ENCODE results near the gene JAG2. TPM values are rescaled to one million over a fixed set of nuclear protein-coding genes. Genes with fewer than 3 reads are reported as not detected.
A peak's percentile ranks its signal among the peaks of the same experiment; 100 is the strongest.

Gene JAG2
- total RNA-seq, 1 donor from 2014 or later: 3.8 TPM

DNA sequence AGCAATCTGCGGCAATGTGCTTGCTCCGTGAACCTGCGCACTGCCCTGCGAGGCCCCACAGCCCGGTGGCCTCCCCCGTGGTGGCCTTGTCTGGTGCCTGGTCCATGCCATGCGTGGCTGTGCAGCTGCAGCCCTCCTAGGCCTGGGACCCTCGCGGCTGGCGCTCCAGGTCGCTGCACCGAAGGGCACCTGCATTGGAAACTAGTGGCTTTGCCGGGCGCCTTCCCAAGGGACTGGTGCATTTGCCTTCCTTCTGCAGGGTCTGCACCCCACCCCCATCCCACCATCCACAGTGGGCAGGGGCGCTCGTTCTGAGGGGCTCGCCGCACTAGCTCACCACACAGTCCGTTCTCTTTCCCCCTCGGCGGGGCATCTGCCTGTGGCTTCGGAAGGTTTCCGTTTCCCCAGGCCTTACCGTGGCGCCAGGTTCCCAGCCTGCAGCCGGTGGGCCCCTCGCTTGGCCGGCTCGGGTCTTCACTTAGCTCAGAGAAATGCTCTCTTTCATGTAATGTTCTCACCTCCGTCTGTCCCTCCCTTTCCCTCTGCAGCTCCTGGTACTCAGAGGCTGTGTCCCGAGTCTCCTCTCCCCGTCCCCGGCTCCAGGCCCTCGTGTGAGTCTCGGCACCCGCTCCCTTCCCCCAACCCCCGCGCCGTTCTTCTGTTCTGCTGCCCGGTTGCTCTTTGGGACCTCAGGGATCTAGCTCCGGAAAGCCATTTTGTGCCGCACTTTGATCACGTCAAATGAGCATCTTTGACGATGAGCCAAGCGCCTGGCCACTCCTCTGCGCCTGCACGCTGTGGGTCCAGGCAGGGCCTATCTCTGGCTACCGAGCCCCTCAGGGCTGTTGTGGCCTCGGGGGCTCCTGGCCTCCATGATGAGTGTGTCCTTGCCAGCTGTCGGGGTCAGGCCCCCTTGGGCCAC lies 31.9 kb downstream of the JAG2 start:
- H3K27ac Mint-ChIP-seq: no peak overlapping the region
- TF ChIP-seq, protein P1, sequence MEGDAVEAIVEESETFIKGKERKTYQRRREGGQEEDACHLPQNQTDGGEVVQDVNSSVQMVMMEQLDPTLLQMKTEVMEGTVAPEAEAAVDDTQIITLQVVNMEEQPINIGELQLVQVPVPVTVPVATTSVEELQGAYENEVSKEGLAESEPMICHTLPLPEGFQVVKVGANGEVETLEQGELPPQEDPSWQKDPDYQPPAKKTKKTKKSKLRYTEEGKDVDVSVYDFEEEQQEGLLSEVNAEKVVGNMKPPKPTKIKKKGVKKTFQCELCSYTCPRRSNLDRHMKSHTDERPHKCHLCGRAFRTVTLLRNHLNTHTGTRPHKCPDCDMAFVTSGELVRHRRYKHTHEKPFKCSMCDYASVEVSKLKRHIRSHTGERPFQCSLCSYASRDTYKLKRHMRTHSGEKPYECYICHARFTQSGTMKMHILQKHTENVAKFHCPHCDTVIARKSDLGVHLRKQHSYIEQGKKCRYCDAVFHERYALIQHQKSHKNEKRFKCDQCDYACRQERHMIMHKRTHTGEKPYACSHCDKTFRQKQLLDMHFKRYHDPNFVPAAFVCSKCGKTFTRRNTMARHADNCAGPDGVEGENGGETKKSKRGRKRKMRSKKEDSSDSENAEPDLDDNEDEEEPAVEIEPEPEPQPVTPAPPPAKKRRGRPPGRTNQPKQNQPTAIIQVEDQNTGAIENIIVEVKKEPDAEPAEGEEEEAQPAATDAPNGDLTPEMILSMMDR (IDR thresholded peaks at IDR 0.05; ENCODE audit: unreplicated experiment): no peak
- no peaks in the 10 kb centered on the region for H3K27me3 Mint-ChIP-seq
- no peak for DNase-seq (ENCODE audit: low spot score, unreplicated experiment)
- H3K4me3 Mint-ChIP-seq (ENCODE audit: low read depth): no peak overlapping the region
- peaks cover 7% of the 10 kb centered on the region for H3K9me3 Mint-ChIP-seq (ENCODE audit: low read depth)
- H3K4me1 Mint-ChIP-seq (ENCODE audit: low read depth): peaks cover 7% of the 10 kb centered on the region
- H3K36me3 Mint-ChIP-seq (ENCODE audit: insufficient read depth): peaks cover 6% of the 10 kb centered on the region

DNA sequence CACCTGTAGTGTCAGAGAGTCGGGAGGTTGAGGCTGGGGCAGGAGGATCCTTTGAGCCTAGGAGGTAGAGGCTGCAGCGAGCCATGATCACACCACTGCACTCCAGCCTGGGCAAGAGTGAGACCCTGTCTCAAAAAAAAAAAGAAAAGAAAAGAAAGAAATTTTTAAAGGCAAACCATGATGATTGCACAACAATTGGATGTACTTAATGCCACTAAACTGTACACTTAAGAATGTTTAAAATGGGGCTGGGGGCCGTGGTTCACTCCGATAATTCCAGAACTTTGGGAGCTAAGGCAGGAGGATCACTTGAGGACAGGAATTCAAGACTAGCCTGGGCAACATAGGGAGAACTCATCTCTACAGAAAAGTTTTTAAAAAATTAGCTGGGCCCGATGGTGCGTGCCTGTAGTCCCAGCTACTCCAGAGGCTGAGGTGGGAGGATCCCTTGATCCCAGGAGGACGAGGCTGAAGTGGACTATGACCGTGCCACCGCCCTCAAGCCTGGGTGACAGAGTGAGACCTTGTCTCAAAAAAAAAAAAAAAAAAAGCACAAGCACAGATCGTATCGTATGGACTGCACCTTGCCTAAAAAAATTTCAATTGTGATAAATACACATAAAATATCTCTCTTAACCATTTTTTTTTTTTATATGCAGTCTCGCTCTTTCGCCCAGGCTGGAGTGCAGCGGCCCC lies 32.7 kb downstream of the JAG2 start:
- H3K27me3 Mint-ChIP-seq: no peaks in the 10 kb centered on the region
- H3K9me3 Mint-ChIP-seq (ENCODE audit: low read depth): peaks cover 7% of the 10 kb centered on the region
- peaks cover 6% of the 10 kb centered on the region for H3K36me3 Mint-ChIP-seq (ENCODE audit: insufficient read depth)
- no peak overlapping the region for H3K4me3 Mint-ChIP-seq (ENCODE audit: low read depth)
- H3K27ac Mint-ChIP-seq: no peak overlapping the region
- no peak for DNase-seq (ENCODE audit: low spot score, unreplicated experiment)
- TF ChIP-seq, protein P1 (IDR thresholded peaks at IDR 0.05; ENCODE audit: unreplicated experiment): no peak
- H3K4me1 Mint-ChIP-seq (ENCODE audit: low read depth): peaks cover 7% of the 10 kb centered on the region

DNA sequence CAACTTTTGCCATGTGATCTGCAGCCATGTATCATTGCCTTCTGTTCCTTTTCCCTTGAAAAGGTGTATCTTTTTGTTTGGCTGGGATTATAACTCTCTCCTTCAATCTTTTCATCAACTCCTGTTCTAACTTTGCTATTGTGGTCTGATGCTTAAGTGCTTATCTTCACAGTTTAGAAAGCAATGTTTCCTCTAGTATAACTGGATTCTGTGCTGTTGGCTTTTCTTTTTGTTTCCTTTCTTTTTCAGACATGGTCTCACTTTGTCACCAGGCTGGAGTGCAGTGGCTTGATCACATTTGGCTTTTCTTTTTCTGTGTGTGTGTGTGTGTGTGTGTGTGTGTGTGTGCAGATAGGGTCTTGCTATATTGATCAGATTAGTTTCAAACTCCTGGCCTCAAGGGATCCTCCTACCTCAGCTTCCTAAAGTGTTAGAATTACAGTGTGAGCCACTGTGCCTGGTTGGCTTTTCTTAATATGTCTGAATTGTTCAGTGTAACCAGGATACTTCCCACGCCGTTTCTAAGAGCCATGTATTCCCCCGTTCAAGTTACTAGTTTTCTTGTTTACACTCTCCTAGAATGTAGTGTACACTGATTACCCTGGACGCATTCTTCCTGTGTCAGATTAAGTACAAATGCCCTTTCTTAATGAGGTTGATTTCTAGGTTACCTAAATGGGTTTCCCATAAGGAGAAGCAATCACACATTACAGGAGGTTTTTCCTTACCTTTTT lies 35.5 kb downstream of the JAG2 start:
- no peak for DNase-seq (ENCODE audit: low spot score, unreplicated experiment)
- peak overlapping the region; percentile 62 for H3K27ac Mint-ChIP-seq
- H3K36me3 Mint-ChIP-seq (ENCODE audit: insufficient read depth): peaks cover 3% of the 10 kb centered on the region
- H3K27me3 Mint-ChIP-seq: no peaks in the 10 kb centered on the region
- peaks cover 7% of the 10 kb centered on the region for H3K9me3 Mint-ChIP-seq (ENCODE audit: low read depth)
- peaks cover 7% of the 10 kb centered on the region for H3K4me1 Mint-ChIP-seq (ENCODE audit: low read depth)
- TF ChIP-seq, protein P1 (IDR thresholded peaks at IDR 0.05; ENCODE audit: unreplicated experiment): no peak
- no peak overlapping the region for H3K4me3 Mint-ChIP-seq (ENCODE audit: low read depth)

DNA sequence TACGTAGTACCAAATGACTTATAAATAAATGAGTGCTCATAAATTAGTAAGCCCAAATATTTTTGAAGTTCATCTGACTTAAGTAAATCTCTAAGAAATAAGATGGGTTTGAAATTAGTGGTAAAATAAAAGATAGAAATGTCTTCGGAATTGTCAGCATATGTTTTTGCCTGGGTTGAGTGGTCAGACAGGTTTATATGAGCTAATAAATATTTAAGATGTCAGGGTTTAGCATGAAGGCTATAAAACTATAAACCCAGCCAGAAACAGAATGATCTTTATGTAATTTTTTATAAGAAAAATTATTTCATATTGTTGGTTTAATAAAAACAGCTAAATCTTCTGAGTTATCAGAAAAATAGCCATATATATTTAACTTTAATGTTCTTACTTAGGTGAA lies 37.3 kb downstream of the JAG2 start:
- H3K4me1 Mint-ChIP-seq (ENCODE audit: low read depth): peaks cover 10% of the 10 kb centered on the region
- H3K36me3 Mint-ChIP-seq (ENCODE audit: insufficient read depth): peaks cover 3% of the 10 kb centered on the region
- H3K27me3 Mint-ChIP-seq: peaks cover 5% of the 10 kb centered on the region
- no peak for DNase-seq (ENCODE audit: low spot score, unreplicated experiment)
- H3K4me3 Mint-ChIP-seq (ENCODE audit: low read depth): no peak overlapping the region
- H3K9me3 Mint-ChIP-seq (ENCODE audit: low read depth): peaks cover 7% of the 10 kb centered on the region
- TF ChIP-seq, protein P1 (IDR thresholded peaks at IDR 0.05; ENCODE audit: unreplicated experiment): no peak
- H3K27ac Mint-ChIP-seq: no peak overlapping the region

DNA sequence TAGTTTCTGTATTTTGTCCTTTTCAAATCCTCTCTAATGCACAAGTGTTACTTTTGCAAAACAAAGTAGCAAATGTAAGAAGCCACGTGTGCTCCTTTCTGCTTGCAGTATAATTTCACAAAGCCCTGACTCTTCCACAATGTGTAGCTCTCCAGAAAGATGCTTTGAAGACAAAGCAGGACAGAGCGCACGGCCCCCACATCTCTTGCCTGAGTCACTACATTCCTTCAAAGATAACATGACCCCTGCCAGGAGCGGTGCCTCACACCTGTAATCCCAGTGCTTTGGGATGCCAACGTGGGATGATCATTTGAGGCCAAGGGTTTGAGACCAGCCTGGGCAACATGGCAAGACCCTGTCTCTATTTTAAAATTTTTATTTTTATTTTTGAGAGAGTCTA lies 40.5 kb downstream of the JAG2 start:
- H3K36me3 Mint-ChIP-seq (ENCODE audit: insufficient read depth): peaks cover 3% of the 10 kb centered on the region
- no peak overlapping the region for H3K4me3 Mint-ChIP-seq (ENCODE audit: low read depth)
- no peak overlapping the region for H3K27ac Mint-ChIP-seq
- TF ChIP-seq, protein P1 (IDR thresholded peaks at IDR 0.05; ENCODE audit: unreplicated experiment): no peak
- peaks cover 5% of the 10 kb centered on the region for H3K27me3 Mint-ChIP-seq
- peaks cover 10% of the 10 kb centered on the region for H3K4me1 Mint-ChIP-seq (ENCODE audit: low read depth)
- DNase-seq (ENCODE audit: low spot score, unreplicated experiment): no peak
- peaks cover 7% of the 10 kb centered on the region for H3K9me3 Mint-ChIP-seq (ENCODE audit: low read depth)
